WTC11 (cell line): ENCODE data around the gene SEC16A. TPM values are rescaled to one million over a fixed set of nuclear protein-coding genes. Genes with fewer than 3 reads are reported as not detected.

Experiments used
- AR ChIP-seq: fragments of 250-450 bp; sonication (Bioruptor Pico); IDR thresholded peaks from 2 replicates; pipeline ENCODE4 v1.9.0; 2021; ENCODE audit warnings: mild to moderate bottlenecking
- CBFB ChIP-seq: sonication (generic); formaldehyde crosslinking; IDR thresholded peaks from 2 replicates; pipeline ENCODE4 v1.8.1; 2022; ENCODE audit warnings: mild to moderate bottlenecking, low read depth, missing genetic modification reagents
- CTCF ChIP-seq: fragments of 200-600 bp; IDR thresholded peaks from 2 replicates; pipeline ENCODE4 v1.8.0; 2022; ENCODE audit warnings: antibody characterized with exemption
- E2F4 ChIP-seq: sonication (generic); formaldehyde crosslinking; IDR thresholded peaks from 2 replicates; pipeline ENCODE4 v1.8.1; 2022; ENCODE audit warnings: low read depth, mild to moderate bottlenecking, moderate library complexity, missing genetic modification reagents, borderline replicate concordance
- E2F5 ChIP-seq: sonication (generic); formaldehyde crosslinking; IDR thresholded peaks from 2 replicates; pipeline ENCODE4 v1.8.1; 2022; ENCODE audit warnings: mild to moderate bottlenecking, moderate library complexity, missing genetic modification reagents
- ETV6 ChIP-seq: sonication (generic); formaldehyde crosslinking; IDR thresholded peaks from 2 replicates; pipeline ENCODE4 v1.8.1; 2022; ENCODE audit warnings: mild to moderate bottlenecking, missing genetic modification reagents
- FOXP1 ChIP-seq: sonication (generic); formaldehyde crosslinking; IDR thresholded peaks from 2 replicates; pipeline ENCODE4 v1.8.0; 2022; ENCODE audit warnings: missing genetic modification reagents, mild to moderate bottlenecking, moderate library complexity, borderline replicate concordance
- GRHL2 ChIP-seq: fragments of 250-450 bp; sonication (Bioruptor Pico); IDR thresholded peaks from 2 replicates; pipeline ENCODE4 v1.8.0; 2022; ENCODE audit warnings: mild to moderate bottlenecking, moderate library complexity; ENCODE audit not compliant: insufficient replicate concordance, severe bottlenecking
- HMGA2 ChIP-seq: fragments of 250-450 bp; sonication (Bioruptor Pico); IDR thresholded peaks from 2 replicates; pipeline ENCODE4 v1.4.0; 2021; ENCODE audit warnings: mild to moderate bottlenecking, moderate library complexity
- IRF2 ChIP-seq: sonication (generic); formaldehyde crosslinking; IDR thresholded peaks from 2 replicates; pipeline ENCODE4 v1.8.0; 2022; ENCODE audit warnings: low read depth, missing genetic modification reagents, borderline replicate concordance
- MLX ChIP-seq: sonication (generic); formaldehyde crosslinking; IDR thresholded peaks from 2 replicates; pipeline ENCODE4 v1.8.1; 2023; ENCODE audit warnings: mild to moderate bottlenecking, missing genetic modification reagents, moderate library complexity
- NFATC4 ChIP-seq: fragments of 250-450 bp; sonication (Bioruptor Pico); IDR thresholded peaks from 2 replicates; pipeline ENCODE4 v1.9.0; 2021; ENCODE audit warnings: mild to moderate bottlenecking
- NFE2L1 ChIP-seq: sonication (generic); formaldehyde crosslinking; IDR thresholded peaks from 2 replicates; pipeline ENCODE4 v1.8.1; 2023; ENCODE audit warnings: missing genetic modification reagents
- NFYB ChIP-seq: sonication (generic); formaldehyde crosslinking; conservative IDR thresholded peaks from 2 replicates; pipeline ENCODE4 v1.8.0; 2022; ENCODE audit warnings: low read depth, missing genetic modification reagents
- NR3C1 ChIP-seq: sonication (generic); formaldehyde crosslinking; conservative IDR thresholded peaks from 2 replicates; pipeline ENCODE4 v1.8.1; 2023; ENCODE audit warnings: low read depth, mild to moderate bottlenecking, missing genetic modification reagents
- RELA ChIP-seq: sonication (generic); formaldehyde crosslinking; IDR thresholded peaks from 2 replicates; pipeline ENCODE4 v1.8.1; 2022; ENCODE audit warnings: missing genetic modification reagents, mild to moderate bottlenecking, borderline replicate concordance
- RORB ChIP-seq: fragments of 250-450 bp; sonication (Bioruptor Pico); IDR thresholded peaks from 2 replicates; pipeline ENCODE4 v1.9.0; 2021; ENCODE audit warnings: mild to moderate bottlenecking
- SMAD3 ChIP-seq: sonication (generic); formaldehyde crosslinking; IDR thresholded peaks from 2 replicates; pipeline ENCODE4 v1.8.0; 2022; ENCODE audit warnings: missing genetic modification reagents, mild to moderate bottlenecking, borderline replicate concordance
- SMAD4 ChIP-seq: sonication (generic); formaldehyde crosslinking; IDR thresholded peaks from 2 replicates; pipeline ENCODE4 v1.8.0; 2022; ENCODE audit warnings: mild to moderate bottlenecking, missing genetic modification reagents
- TCF7 ChIP-seq: sonication (generic); formaldehyde crosslinking; IDR thresholded peaks from 2 replicates; pipeline ENCODE4 v1.8.0; 2022; ENCODE audit warnings: mild to moderate bottlenecking, low read depth, missing genetic modification reagents, moderate library complexity
- TEAD1 ChIP-seq: sonication (generic); formaldehyde crosslinking; IDR thresholded peaks from 2 replicates; pipeline ENCODE4 v1.8.0; 2022; ENCODE audit warnings: mild to moderate bottlenecking, missing genetic modification reagents
- TEAD4 ChIP-seq: sonication (generic); formaldehyde crosslinking; IDR thresholded peaks from 2 replicates; pipeline ENCODE4 v1.8.0; 2022; ENCODE audit warnings: mild to moderate bottlenecking, missing genetic modification reagents
- TP53 ChIP-seq: sonication (generic); formaldehyde crosslinking; IDR thresholded peaks from 2 replicates; pipeline ENCODE4 v1.8.1; 2023; ENCODE audit warnings: mild to moderate bottlenecking, missing genetic modification reagents
- ZBTB21 ChIP-seq: sonication (generic); formaldehyde crosslinking; IDR thresholded peaks from 2 replicates; pipeline ENCODE4 v1.8.1; 2023; ENCODE audit warnings: mild to moderate bottlenecking, missing genetic modification reagents, borderline replicate concordance
- ZBTB43 ChIP-seq: sonication (generic); formaldehyde crosslinking; IDR thresholded peaks from 2 replicates; pipeline ENCODE4 v1.8.1; 2023; ENCODE audit warnings: mild to moderate bottlenecking, missing genetic modification reagents
- ZNF138 ChIP-seq: sonication (generic); formaldehyde crosslinking; conservative IDR thresholded peaks from 2 replicates; pipeline ENCODE4 v1.8.1; 2022; ENCODE audit warnings: mild to moderate bottlenecking, moderate library complexity, missing genetic modification reagents
- ZNF219 ChIP-seq: sonication (generic); formaldehyde crosslinking; IDR thresholded peaks from 2 replicates; pipeline ENCODE4 v1.8.0; 2023; ENCODE audit warnings: missing genetic modification reagents, mild to moderate bottlenecking, borderline replicate concordance
- total RNA-seq: library from RNA; stranded (reverse); gene quantifications from 3 replicates; pipeline ENCODE4 v1.2.3, GENCODE V29; 2021

The SEC16A gene
- total RNA-seq, 1 experiment from 2014 or later: 70.9 TPM

GRCh38 chr9:136439481-136440408 is 43.1 kb downstream of the SEC16A start, which contains the start of gene INPP5E (continued):
- TF ChIP-seq E2F5 (CRISPR knock-in tag) (no peak), TEAD4 (CRISPR knock-in tag) (no peak), SMAD4 (CRISPR knock-in tag) (no peak), NFATC4 (no peak), ZNF219 (CRISPR knock-in tag) (no peak), ZBTB43 (0 out of 2 replicates have a peak, but pooled peaks have one; percentile 65), RELA (CRISPR knock-in tag) (no peak), CBFB (CRISPR knock-in tag) (0 out of 2 replicates have a peak, but pooled peaks have one; percentile 40), CTCF (peak; percentile 70; the same call in 1 of the 2 replicates), IRF2 (CRISPR knock-in tag) (no peak; the same call in 1 of the 2 replicates), TEAD1 (CRISPR knock-in tag) (no peak), ZBTB21 (CRISPR knock-in tag) (0 out of 2 replicates have a peak, but pooled peaks have one; percentile 48), TCF7 (CRISPR knock-in tag) (0 out of 2 replicates have a peak, but pooled peaks have one; percentile 57), E2F4 (peak; percentile 44; the same call in 1 of the 2 replicates), ZNF138 (no peak; the same call in 1 of the 2 replicates), SMAD3 (no peak), NR3C1 (CRISPR knock-in tag) (no peak), NFE2L1 (CRISPR knock-in tag) (no peak), NFYB (CRISPR knock-in tag) (no peak), ETV6 (CRISPR knock-in tag) (peak; percentile 11; the same call in 1 of the 2 replicates), MLX (CRISPR knock-in tag) (no peak), RORB (no peak), TP53 (CRISPR knock-in tag) (0 out of 2 replicates have a peak, but pooled peaks have one; percentile 16), FOXP1 (CRISPR knock-in tag) (peak; percentile 83), AR (CRISPR knock-in tag) (no peak), GRHL2 (no peak), HMGA2 (CRISPR knock-in tag) (no peak)
